GM12878 (cell line): Measurements from ENCODE around the gene GPR153. TPM values are rescaled to one million over a fixed set of nuclear protein-coding genes. Genes with fewer than 3 reads are reported as not detected.

Experiments
- ATAC-seq: fragments of 200-7000 bp; cut with Tn5 transposase; 3 replicates; pipeline ENCODE4 v1.9.1; 2020; ENCODE audit warnings: mild to moderate bottlenecking, moderate library complexity
- BruUV-seq: library from RNA; stranded (reverse); fragments of 400-500 nt; replicated peaks from 2 replicates; lab custom pipeline; 2021; lab: Mats Ljungman, UMichigan
- CTCF ChIA-PET: fragments of 300-600 bp; sonication (Branson Sonifier 250); formaldehyde crosslinking; extraction: SDS; loops from one replicate; lab custom pipeline; 2021; ENCODE audit warnings: inconsistent platforms; lab: Yijun Ruan, JAX
- POLR2A ChIA-PET: fragments of 350-600 bp; formaldehyde crosslinking; extraction: SDS; loops from one replicate; lab custom pipeline; 2021; ENCODE audit warnings: inconsistent platforms; lab: Charles Lee
- RAD21 ChIA-PET: fragments of 300-600 bp; sonication (Branson Sonifier 250); formaldehyde crosslinking; loops from one replicate; lab custom pipeline; 2023; ENCODE audit warnings: antibody characterized with exemption; ENCODE audit not compliant: unreplicated experiment; lab: Charles Lee
- SMC1A ChIA-PET: fragments of 300-600 bp; sonication (Branson Sonifier 250); formaldehyde crosslinking; loops from one replicate; lab custom pipeline; 2023; ENCODE audit not compliant: unreplicated experiment, uncharacterized antibody; lab: Charles Lee
- DNase-seq: peaks from one replicate; pipeline ENCODE4 v3.0.0-alpha.2; 2011; ENCODE audit warnings: low read depth, low spot score
- FAIRE-seq: peaks from 3 replicates; lab custom pipeline; 2011; peaks lifted over from hg19 to GRCh38; lab: Jason Lieb, UNC
- H2AFZ ChIP-seq: 2 replicates; pipeline ENCODE4 v1.6.0; 2011; ENCODE audit warnings: low read depth, low read length, control low read depth; ENCODE audit not compliant: control insufficient read depth
- H3K27ac ChIP-seq: 2 replicates; pipeline ENCODE4 v1.5.1; 2011; ENCODE audit warnings: control low read depth; ENCODE audit not compliant: control insufficient read depth, insufficient read depth
- H3K27me3 ChIP-seq, 2 experiments: replicated peaks in 1 of 2; 2 replicates each; pipeline versions ENCODE4 v1.6.0 to v1.6.1; 2011; ENCODE audit warnings: low read length in 1 of 2; ENCODE audit not compliant: control insufficient read depth in 2 of 2, insufficient read depth in 2 of 2
- H3K36me3 ChIP-seq, 2 experiments: 2 replicates each; pipeline ENCODE4 v1.5.1; 2011; ENCODE audit warnings: low read length in 1 of 2; ENCODE audit not compliant: control insufficient read depth in 2 of 2, insufficient read depth in 2 of 2
- H3K4me1 ChIP-seq: 2 replicates; pipeline ENCODE4 v1.6.1; 2011; ENCODE audit warnings: mild to moderate bottlenecking, low read length, moderate library complexity, mixed read lengths; ENCODE audit not compliant: control insufficient read depth, insufficient read depth
- H3K4me2 ChIP-seq: 2 replicates; pipeline ENCODE4 v1.6.0; 2011; ENCODE audit warnings: control low read depth; ENCODE audit not compliant: control insufficient read depth, insufficient read depth
- H3K4me3 ChIP-seq: fragments of 200-600 bp; sonication (generic); 2 replicates; pipeline ENCODE4 v1.5.1; 2016
- H3K79me2 ChIP-seq: 2 replicates; pipeline ENCODE4 v1.6.0; 2011; ENCODE audit warnings: low read length; ENCODE audit not compliant: control insufficient read depth, insufficient read depth
- H3K9ac ChIP-seq: 2 replicates; pipeline ENCODE4 v1.8.0; 2011; ENCODE audit warnings: low read length, control low read depth, mixed read lengths; ENCODE audit not compliant: control insufficient read depth, insufficient read depth
- H3K9me3 ChIP-seq: replicated peaks from 3 replicates; pipeline ENCODE4 v1.5.1; 2011; ENCODE audit warnings: mild to moderate bottlenecking, low read length; ENCODE audit not compliant: control insufficient read depth, insufficient read depth
- H4K20me1 ChIP-seq: 2 replicates; pipeline ENCODE4 v1.6.0; 2011; ENCODE audit not compliant: control insufficient read depth, insufficient read depth
- MTA3 ChIP-seq: IDR thresholded peaks from 2 replicates; pipeline ENCODE4 v1.6.1; 2012; ENCODE audit warnings: low read length, inconsistent platforms, borderline replicate concordance
- POLR2A ChIP-seq: IDR thresholded peaks from 2 replicates; pipeline ENCODE4 v1.6.1; 2011; ENCODE audit warnings: low read depth, mild to moderate bottlenecking, low read length
- RB1 ChIP-seq: fragments of 450-650 bp; formaldehyde crosslinking; IDR thresholded peaks from 2 replicates; pipeline ENCODE4 v1.6.1; 2017; ENCODE audit warnings: mild to moderate bottlenecking, borderline replicate concordance
- SMAD5 ChIP-seq: IDR thresholded peaks from 2 replicates; pipeline ENCODE4 v1.6.1; 2016; ENCODE audit warnings: antibody characterized with exemption, low read depth
- TBL1XR1 ChIP-seq: IDR thresholded peaks from 2 replicates; pipeline ENCODE4 v1.6.1; 2012; ENCODE audit warnings: low read depth, low read length, improper control_type of control experiment
- WGBS: methylation state at CpG from one replicate; pipeline ENCODE4 v1.1.6; 2016; ENCODE audit warnings: low lambda C conversion rate; ENCODE audit not compliant: insufficient replicate concordance, insufficient coverage; ENCODE audit errors: missing lambda C conversion rate; 5-methylcytosine and 5-hydroxymethylcytosine counted together
- in situ Hi-C: fragments of 300-500 bp; cut with MboI; formaldehyde crosslinking; loops from 9 replicates; pipeline ENCODE4 v1.14.3; 2018; ENCODE audit warnings: mixed read lengths
- intact Hi-C: fragments of 100-400 bp; cut with micrococcal nuclease; formaldehyde crosslinking; loops from one replicate; pipeline ENCODE4 v1.14.2; 2022; ENCODE audit not compliant: unreplicated experiment
- polyA plus RNA-seq, 11 experiments: library from polyadenylated mRNA; depleted of rRNA in 4 of 11; unstranded in 6 of 11; stranded (reverse) in 5 of 11; fragments of >200 nt; fragmentation: Nextera tagmentation in 4 of 11; fragmentation: Illumina TruSeq in 1 of 11; extraction: Ambion mirVana in 4 of 11; extraction: Trizol in 1 of 11; gene quantifications; 1 replicate in 1 of 11; 2 replicates in 10 of 11; pipeline versions ENCODE4 v1.2.1 to v1.2.3, GENCODE V29; 2011 to 2016; ENCODE audit warnings: inconsistent platforms in 2 of 11, missing spikeins in 2 of 11, low read depth in 1 of 11
- total RNA-seq, 4 experiments: library from RNA; depleted of rRNA in 3 of 4; stranded (reverse); fragments of >200 nt in 3 of 4; fragmentation: Illumina TruSeq in 1 of 4; extraction: Trizol in 1 of 4; gene quantifications; 2 replicates each; pipeline versions ENCODE4 v1.2.1 to v1.2.3, GENCODE V29; 2013 to 2021
- TF ChIP-seq, protein P1 (sequence below): fragments of 450-650 bp; formaldehyde crosslinking; IDR thresholded peaks from 2 replicates; pipeline ENCODE4 v1.5.0; 2022; ENCODE audit warnings: mild to moderate bottlenecking, missing genetic modification characterization
- TF ChIP-seq, protein P2 (sequence below): fragments of 450-650 bp; IDR thresholded peaks from 2 replicates; pipeline ENCODE4 v1.6.1; 2016; ENCODE audit warnings: mild to moderate bottlenecking
- TF ChIP-seq, protein P3 (sequence below): IDR thresholded peaks from 2 replicates; pipeline ENCODE4 v1.6.1; 2012; ENCODE audit warnings: low read depth, low read length, improper control_type of control experiment

The GPR153 gene
- total and polyA plus RNA-seq, 10 of the 15 experiments (the other 5 are each of a cell fraction or from before 2014, with no cell fraction given) = 0.04 to 2.2 (median 0.54) TPM

DNA sequence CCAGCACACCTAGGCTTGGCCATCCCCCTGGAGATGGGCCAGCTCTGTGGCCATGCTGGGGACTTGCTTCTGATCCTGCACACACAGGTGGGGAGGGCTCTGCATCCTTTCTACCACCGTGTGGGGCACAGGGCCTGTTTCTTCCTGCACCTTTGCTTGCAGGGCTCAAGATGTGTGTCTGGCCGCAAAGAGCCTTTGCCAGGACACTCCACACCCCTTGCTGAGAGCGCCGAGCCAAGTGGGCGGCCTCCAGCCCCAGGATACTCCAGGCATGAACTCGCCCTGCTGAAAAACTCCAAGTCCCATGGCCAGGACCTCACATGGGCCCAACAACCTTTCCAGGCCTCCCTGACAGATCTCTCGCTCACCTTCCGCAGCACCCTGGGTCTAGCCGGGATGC, 11.6 kb upstream of the GPR153 start (continued):
- TF ChIP-seq RB1 (no peak), SMAD5 (no peak)
- TF ChIP-seq, all 136 proteins: peak for 0

DNA sequence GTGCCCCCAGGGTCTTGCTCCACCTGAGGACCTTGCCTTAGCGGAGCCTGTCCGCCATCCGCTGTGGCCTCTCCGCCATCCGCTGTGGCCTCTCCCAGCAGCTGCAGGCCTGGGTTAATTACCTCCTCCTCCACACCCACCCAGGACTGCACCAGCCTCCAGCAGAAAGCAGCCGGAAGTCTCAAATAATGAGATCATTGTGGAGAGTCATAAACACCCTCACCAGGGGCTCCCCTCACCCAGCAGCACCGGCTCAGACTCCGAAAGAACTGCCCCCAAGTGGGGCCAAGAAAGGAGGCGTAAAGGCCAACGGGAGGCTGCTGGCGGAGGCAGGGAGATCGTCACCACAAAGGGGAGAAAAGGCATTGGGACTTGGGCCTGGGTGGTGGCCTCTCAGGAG, 10.7 kb upstream of the GPR153 start:
- Histone ChIP-seq H3K4me2 (no peak overlapping the region), H3K9ac (no peak overlapping the region), H4K20me1 (no peaks in the 10 kb centered on the region; the same call in 1 of the 2 replicates), H3K27ac (no peak overlapping the region), H3K9me3 (no peaks in the 10 kb centered on the region), H3K36me3 (peaks cover 0 to 5% of the 10 kb centered on the region in 2 experiments; a peak in 2 of 4 replicates), H3K4me1 (no peaks in the 10 kb centered on the region), H3K79me2 (no peaks in the 10 kb centered on the region), H3K4me3 (no peak overlapping the region), H3K27me3 (no peaks in the 10 kb centered on the region), H2AFZ (no peak overlapping the region)
- 100% methylated on average over 12 of the region's 12 CpGs for whole genome bisulfite sequencing
- TF ChIP-seq, protein P1, sequence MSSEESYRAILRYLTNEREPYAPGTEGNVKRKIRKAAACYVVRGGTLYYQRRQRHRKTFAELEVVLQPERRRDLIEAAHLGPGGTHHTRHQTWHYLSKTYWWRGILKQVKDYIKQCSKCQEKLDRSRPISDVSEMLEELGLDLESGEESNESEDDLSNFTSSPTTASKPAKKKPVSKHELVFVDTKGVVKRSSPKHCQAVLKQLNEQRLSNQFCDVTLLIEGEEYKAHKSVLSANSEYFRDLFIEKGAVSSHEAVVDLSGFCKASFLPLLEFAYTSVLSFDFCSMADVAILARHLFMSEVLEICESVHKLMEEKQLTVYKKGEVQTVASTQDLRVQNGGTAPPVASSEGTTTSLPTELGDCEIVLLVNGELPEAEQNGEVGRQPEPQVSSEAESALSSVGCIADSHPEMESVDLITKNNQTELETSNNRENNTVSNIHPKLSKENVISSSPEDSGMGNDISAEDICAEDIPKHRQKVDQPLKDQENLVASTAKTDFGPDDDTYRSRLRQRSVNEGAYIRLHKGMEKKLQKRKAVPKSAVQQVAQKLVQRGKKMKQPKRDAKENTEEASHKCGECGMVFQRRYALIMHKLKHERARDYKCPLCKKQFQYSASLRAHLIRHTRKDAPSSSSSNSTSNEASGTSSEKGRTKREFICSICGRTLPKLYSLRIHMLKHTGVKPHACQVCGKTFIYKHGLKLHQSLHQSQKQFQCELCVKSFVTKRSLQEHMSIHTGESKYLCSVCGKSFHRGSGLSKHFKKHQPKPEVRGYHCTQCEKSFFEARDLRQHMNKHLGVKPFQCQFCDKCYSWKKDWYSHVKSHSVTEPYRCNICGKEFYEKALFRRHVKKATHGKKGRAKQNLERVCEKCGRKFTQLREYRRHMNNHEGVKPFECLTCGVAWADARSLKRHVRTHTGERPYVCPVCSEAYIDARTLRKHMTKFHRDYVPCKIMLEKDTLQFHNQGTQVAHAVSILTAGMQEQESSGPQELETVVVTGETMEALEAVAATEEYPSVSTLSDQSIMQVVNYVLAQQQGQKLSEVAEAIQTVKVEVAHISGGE (CRISPR knock-in tag) = no peak
- TF ChIP-seq MTA3 (no peak), TBL1XR1 (no peak), POLR2A (no peak)
- TF ChIP-seq, protein P2, sequence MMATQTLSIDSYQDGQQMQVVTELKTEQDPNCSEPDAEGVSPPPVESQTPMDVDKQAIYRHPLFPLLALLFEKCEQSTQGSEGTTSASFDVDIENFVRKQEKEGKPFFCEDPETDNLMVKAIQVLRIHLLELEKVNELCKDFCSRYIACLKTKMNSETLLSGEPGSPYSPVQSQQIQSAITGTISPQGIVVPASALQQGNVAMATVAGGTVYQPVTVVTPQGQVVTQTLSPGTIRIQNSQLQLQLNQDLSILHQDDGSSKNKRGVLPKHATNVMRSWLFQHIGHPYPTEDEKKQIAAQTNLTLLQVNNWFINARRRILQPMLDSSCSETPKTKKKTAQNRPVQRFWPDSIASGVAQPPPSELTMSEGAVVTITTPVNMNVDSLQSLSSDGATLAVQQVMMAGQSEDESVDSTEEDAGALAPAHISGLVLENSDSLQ = no peak
- TF ChIP-seq, protein P3, sequence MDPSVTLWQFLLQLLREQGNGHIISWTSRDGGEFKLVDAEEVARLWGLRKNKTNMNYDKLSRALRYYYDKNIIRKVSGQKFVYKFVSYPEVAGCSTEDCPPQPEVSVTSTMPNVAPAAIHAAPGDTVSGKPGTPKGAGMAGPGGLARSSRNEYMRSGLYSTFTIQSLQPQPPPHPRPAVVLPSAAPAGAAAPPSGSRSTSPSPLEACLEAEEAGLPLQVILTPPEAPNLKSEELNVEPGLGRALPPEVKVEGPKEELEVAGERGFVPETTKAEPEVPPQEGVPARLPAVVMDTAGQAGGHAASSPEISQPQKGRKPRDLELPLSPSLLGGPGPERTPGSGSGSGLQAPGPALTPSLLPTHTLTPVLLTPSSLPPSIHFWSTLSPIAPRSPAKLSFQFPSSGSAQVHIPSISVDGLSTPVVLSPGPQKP = no peak
- ATAC-seq = no peak
- POLR2A ChIA-PET = no interaction called here
- FAIRE-seq = no peak
- no peak for DNase-seq
- intact Hi-C loops (no loop called here), in situ Hi-C loops (no loop called here)
- BruUV-seq = no TSS peak
- SMC1A ChIA-PET = no interaction called here
- RAD21 ChIA-PET = no interaction called here
- CTCF ChIA-PET = no interaction called here
